Natural killer cell (primary cell): ENCODE results near the gene FALEC. TPM values are rescaled to one million over a fixed set of nuclear protein-coding genes. Genes with fewer than 3 reads are reported as not detected.
A peak's percentile ranks its signal among the peaks of the same experiment; 100 is the strongest.

ENCODE experiments used
- ATAC-seq, 3 donors: fragments of 150-1000 bp in 2 of 3; fragments of 200-7000 bp in 1 of 3; cut with Tn5 transposase; 1 replicate in 1 of 3; 2 replicates in 2 of 3; pipeline ENCODE4 v1.10.0; 2021; ENCODE audit warnings: mild to moderate bottlenecking in 2 of 3, moderate library complexity in 2 of 3
- DNase-seq, 2 donors: peaks; one replicate each; pipeline versions ENCODE4 v3.0.0 to v3.0.0-alpha.2; 2013 to 2021; ENCODE audit warnings: mixed read lengths in 1 of 2
- H3K27ac ChIP-seq: one replicate; pipeline ENCODE4 v1.5.1; 2013; ENCODE audit warnings: mild to moderate bottlenecking, low read length
- H3K27me3 ChIP-seq: one replicate; pipeline ENCODE4 v1.6.1; 2013; ENCODE audit warnings: low read length; ENCODE audit not compliant: control insufficient read depth, insufficient read depth
- H3K36me3 ChIP-seq: one replicate; pipeline ENCODE4 v1.6.1; 2013; ENCODE audit warnings: low read length; ENCODE audit not compliant: control insufficient read depth, insufficient read depth
- H3K4me1 ChIP-seq: one replicate; pipeline ENCODE4 v1.6.1; 2013; ENCODE audit warnings: low read length; ENCODE audit not compliant: control insufficient read depth, insufficient read depth
- H3K4me3 ChIP-seq: one replicate; pipeline ENCODE4 v1.5.1; 2013; ENCODE audit warnings: low read length
- H3K9me3 ChIP-seq: one replicate; pipeline ENCODE4 v1.6.1; 2013; ENCODE audit warnings: low read length; ENCODE audit not compliant: control insufficient read depth, insufficient read depth
- H3K27ac Mint-ChIP-seq, 2 donors: one replicate each; pipeline ENCODE4 v1.8.0; 2022; ENCODE audit warnings: mild to moderate bottlenecking in 2 of 2, mixed read lengths in 2 of 2, moderate library complexity in 1 of 2
- H3K27me3 Mint-ChIP-seq, 2 donors: one replicate each; pipeline ENCODE4 v1.8.0; 2022; ENCODE audit warnings: low read depth in 2 of 2, mixed read lengths in 2 of 2
- H3K36me3 Mint-ChIP-seq: one replicate; pipeline ENCODE4 v1.8.0; 2022; ENCODE audit warnings: mixed read lengths
- H3K4me1 Mint-ChIP-seq, 2 donors: one replicate each; pipeline ENCODE4 v1.8.0; 2022; ENCODE audit warnings: mixed read lengths in 2 of 2
- H3K4me3 Mint-ChIP-seq: one replicate; pipeline ENCODE4 v1.8.0; 2022; ENCODE audit warnings: mild to moderate bottlenecking, moderate library complexity, mixed read lengths
- H3K9me3 Mint-ChIP-seq, 2 donors: one replicate each; pipeline ENCODE4 v1.8.0; 2022; ENCODE audit warnings: mixed read lengths in 2 of 2
- WGBS: methylation state at CpG from one replicate; pipeline ENCODE4 v1.1.7; 2013; ENCODE audit warnings: missing lambda C conversion rate; ENCODE audit not compliant: insufficient coverage; 5-methylcytosine and 5-hydroxymethylcytosine counted together
- intact Hi-C: fragments of 100-400 bp; cut with micrococcal nuclease; formaldehyde crosslinking; loops from one replicate; pipeline ENCODE4 v1.14.2; 2022
- total RNA-seq, 4 donors: library from RNA; stranded (reverse); fragments of 120-200 nt in 1 of 4; gene quantifications; one replicate each; pipeline versions ENCODE4 v1.2.3 to v1.2.4, GENCODE V29; 2013 to 2022
- TF ChIP-seq, protein P1 (sequence below): fragments of 200-600 bp; IDR thresholded peaks from one replicate; pipeline ENCODE4 v1.8.0; 2022; ENCODE audit warnings: antibody characterized with exemption

Gene FALEC
- total RNA-seq, 3 donors from 2014 or later (not counting 1 experiment from before 2014, with no cell fraction given) = not detected

DNA sequence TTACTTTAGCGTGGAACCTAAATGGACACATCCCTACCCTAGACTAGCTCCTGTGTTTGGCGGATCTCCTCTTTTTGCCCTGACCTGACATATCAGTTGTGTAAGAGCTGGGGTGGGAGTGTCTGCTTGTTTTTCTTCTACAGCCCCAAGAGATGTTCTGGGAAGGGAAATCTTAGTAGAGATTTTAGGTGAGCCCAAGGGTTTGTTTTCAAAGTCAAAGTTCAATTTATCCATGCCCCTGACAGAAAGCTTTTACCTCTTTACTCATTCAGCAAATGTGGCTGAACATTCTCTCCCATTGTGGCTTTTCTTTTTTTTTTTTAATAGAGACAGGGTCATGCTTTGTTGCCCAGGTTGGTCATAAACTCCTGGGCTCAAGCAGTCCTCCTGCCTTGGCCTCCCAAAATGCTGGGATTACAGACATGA, 35.6 kb upstream of the FALEC start:
- H3K4me3 Mint-ChIP-seq = no peak overlapping the region
- DNase-seq (no peak), ATAC-seq (no peak)
- TF ChIP-seq, protein P1, sequence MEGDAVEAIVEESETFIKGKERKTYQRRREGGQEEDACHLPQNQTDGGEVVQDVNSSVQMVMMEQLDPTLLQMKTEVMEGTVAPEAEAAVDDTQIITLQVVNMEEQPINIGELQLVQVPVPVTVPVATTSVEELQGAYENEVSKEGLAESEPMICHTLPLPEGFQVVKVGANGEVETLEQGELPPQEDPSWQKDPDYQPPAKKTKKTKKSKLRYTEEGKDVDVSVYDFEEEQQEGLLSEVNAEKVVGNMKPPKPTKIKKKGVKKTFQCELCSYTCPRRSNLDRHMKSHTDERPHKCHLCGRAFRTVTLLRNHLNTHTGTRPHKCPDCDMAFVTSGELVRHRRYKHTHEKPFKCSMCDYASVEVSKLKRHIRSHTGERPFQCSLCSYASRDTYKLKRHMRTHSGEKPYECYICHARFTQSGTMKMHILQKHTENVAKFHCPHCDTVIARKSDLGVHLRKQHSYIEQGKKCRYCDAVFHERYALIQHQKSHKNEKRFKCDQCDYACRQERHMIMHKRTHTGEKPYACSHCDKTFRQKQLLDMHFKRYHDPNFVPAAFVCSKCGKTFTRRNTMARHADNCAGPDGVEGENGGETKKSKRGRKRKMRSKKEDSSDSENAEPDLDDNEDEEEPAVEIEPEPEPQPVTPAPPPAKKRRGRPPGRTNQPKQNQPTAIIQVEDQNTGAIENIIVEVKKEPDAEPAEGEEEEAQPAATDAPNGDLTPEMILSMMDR = no peak
- no peaks in the 10 kb centered on the region for H3K27me3 Mint-ChIP-seq
- Histone ChIP-seq H3K27ac (no peak overlapping the region), H3K9me3 (no peaks in the 10 kb centered on the region), H3K4me1 (no peaks in the 10 kb centered on the region), H3K4me3 (no peak overlapping the region), H3K36me3 (no peaks in the 10 kb centered on the region), H3K27me3 (no peaks in the 10 kb centered on the region)
- no peak overlapping the region for H3K27ac Mint-ChIP-seq
- H3K9me3 Mint-ChIP-seq = no peaks in the 10 kb centered on the region
- intact Hi-C loops = no loop called here
- peaks cover 0 to 5% of the 10 kb centered on the region in 2 donors for H3K4me1 Mint-ChIP-seq
- WGBS = no CpG with 5 or more reads among the region's 2 CpGs
- H3K36me3 Mint-ChIP-seq = no peaks in the 10 kb centered on the region

DNA sequence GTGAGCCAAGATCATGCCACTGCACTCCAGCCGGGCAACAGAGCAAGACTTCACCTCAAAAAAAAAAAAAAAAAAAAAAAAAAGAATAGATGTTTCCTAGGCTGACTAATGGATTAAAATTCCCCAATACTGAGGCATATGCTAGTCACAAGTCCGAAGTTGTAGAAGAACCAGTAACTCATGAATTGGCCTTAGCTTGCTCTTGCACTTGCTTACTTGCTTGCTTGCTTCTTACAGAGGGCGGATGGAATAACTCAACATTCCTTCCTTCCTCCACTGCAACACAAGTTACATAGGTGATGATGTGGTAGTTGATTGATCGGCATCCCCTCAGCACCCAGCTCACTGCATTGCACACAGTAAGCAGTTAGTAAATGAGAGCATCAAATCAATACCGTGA, 31.1 kb upstream of the FALEC start:
- H3K9me3 Mint-ChIP-seq = no peaks in the 10 kb centered on the region
- TF ChIP-seq, protein P1 = no peak

DNA sequence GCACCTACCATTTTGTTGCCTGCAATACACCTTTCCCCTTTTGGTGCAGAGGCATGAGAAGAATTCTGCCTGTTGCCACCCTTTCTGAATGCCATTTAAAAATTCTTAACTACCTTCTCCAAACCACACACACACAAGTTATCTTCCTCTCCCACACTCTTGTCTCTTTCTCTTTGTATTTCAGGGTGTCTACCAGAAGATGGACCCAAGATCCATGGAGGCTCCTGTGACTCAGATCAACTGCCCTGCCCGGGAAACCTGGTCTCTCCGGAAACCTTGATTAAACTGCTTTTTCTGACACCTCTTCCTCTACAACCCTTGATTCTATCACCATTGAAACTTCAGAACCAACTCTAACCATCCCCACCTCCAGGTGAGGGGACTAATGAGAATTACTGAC, 30.7 kb upstream of the FALEC start:
- Mint-ChIP-seq H3K4me3 (peak overlapping the region; percentile 60), H3K9me3 (no peaks in the 10 kb centered on the region), H3K27me3 (no peaks in the 10 kb centered on the region), H3K27ac (no peak overlapping the region), H3K36me3 (peaks cover 8% of the 10 kb centered on the region), H3K4me1 (peaks cover 24 to 26% of the 10 kb centered on the region in 2 donors)
- peaks cover 7% of the 10 kb centered on the region for H3K36me3 ChIP-seq
- TF ChIP-seq, protein P1 = no peak
- intact Hi-C loops = no loop called here
- H3K9me3 ChIP-seq = no peaks in the 10 kb centered on the region
- no peak overlapping the region for H3K4me3 ChIP-seq
- DNase-seq = no peak
- 69% methylated on average over 2 of the region's 2 CpGs for WGBS
- no peaks in the 10 kb centered on the region for H3K27me3 ChIP-seq
- H3K27ac ChIP-seq = no peak overlapping the region
- H3K4me1 ChIP-seq = peaks cover 10% of the 10 kb centered on the region
- ATAC-seq = no peak

More for the DNA sequence above, 31.1 kb upstream of the FALEC start:
- Mint-ChIP-seq H3K27me3 (no peaks in the 10 kb centered on the region), H3K4me3 (no peak overlapping the region), H3K27ac (no peak overlapping the region), H3K4me1 (peaks cover 24 to 26% of the 10 kb centered on the region in 2 donors), H3K36me3 (peaks cover 7% of the 10 kb centered on the region)
- 96% methylated on average over 4 of the region's 5 CpGs for WGBS
- intact Hi-C loops = no loop called here
- Histone ChIP-seq H3K36me3 (peaks cover 6% of the 10 kb centered on the region), H3K4me1 (peaks cover 10% of the 10 kb centered on the region), H3K4me3 (no peak overlapping the region), H3K27me3 (no peaks in the 10 kb centered on the region), H3K9me3 (no peaks in the 10 kb centered on the region), H3K27ac (no peak overlapping the region)
- no peak for DNase-seq
- no peak for ATAC-seq
